DMS 273 (cell line): Measurements from ENCODE around the gene COQ10B.
"Not testable (repeated sequence)": the region's sequence is repeated elsewhere in the genome, so short reads cannot be mapped to it uniquely, and the experiment has no call there.

Experiments
- DNase-seq: peaks from one replicate; lab custom pipeline; 2025; ENCODE audit not compliant: unreplicated experiment; lab: John Stamatoyannopoulos, UW

The COQ10B gene

DNA sequence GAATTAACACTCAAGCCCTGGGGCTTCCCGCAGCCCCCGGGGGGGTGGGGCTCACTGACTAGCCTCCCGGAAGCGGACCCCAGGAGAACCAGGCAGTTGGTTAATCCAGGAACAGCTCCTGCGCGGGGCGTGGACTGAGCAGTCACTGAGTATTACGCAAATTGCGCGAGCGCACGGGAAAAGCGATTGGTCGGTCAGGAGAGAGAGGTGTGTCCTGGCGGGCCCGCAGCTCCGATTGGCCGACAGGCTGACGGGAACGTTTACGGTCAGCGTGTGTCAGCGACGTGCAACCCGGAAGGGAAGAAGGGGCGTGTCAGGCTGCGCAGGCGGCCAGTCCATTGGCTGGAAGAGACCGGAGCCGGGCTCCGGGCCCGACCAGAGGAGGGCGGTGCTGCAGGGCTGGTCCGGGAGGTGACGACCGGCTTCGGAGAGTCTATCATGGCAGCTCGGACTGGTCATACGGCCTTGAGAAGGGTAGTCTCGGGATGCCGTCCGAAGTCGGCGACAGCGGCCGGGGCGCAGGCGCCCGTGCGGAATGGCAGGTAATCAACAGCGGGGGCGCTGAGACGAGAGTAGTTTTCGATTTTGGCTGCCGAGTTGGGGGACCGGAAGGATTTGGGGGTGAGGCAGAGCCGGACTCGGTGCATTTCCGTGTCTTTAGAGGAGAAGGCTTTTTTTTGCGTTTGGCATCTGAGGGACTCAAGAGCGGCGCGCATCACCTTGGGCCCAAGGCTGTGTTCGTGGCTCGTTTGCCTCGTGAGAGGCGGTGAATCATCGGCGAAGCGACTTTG is at the start of gene COQ10B:
Gene COQ10B, plus strand, starts transcription at position 430 of the 791 bp plus-strand sequence. Its CDS starts 9 bp downstream, at position 439.
- DNase-seq: peak; percentile 100

GRCh38 chr2:197405582-197405981 is 47.8 kb upstream of the COQ10B start:
- no peak for DNase-seq

DNA sequence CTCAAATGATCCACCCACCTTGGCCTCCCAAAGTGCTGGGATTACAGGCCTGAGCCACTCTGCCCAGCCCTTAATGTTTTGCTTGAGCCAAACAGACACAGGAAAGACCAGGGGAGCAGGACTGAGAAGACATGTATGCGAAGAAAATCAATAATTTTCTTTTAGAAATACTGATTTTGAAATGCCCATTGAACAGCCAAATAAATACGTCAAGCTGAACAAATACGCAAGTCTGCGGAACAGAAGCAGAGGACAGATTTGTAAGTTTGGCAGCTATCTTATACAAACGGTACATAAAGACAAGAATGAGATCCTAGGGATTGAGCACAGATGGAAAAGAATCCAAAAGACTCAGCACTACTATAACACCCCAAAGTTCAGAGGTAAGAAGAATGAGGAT is 39.3 kb upstream of the COQ10B start:
- no peak for DNase-seq

- no peak for DNase-seq
These were observed 38.8 kb upstream of the COQ10B start for GRCh38 chr2:197414515-197414914.

DNA sequence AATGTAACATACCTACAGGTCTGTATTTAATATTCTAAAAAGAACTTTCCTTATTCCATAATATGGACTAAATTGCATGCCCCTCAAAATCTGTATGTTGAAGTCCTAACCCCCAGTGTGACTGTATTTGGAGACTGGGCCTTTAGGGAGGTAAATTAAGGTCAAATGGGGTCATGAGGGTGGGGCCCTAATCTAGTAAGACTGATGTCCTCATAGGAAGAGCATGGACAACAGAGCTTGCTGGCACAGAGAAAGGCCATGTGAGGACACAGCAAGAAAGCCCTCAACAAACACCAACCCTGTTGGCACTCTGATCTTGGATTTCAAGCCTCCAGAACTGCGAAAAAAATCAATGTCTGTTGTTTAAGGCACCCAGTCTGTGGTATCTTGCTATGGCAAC is 37.1 kb upstream of the COQ10B start:
- no peak for DNase-seq

DNA sequence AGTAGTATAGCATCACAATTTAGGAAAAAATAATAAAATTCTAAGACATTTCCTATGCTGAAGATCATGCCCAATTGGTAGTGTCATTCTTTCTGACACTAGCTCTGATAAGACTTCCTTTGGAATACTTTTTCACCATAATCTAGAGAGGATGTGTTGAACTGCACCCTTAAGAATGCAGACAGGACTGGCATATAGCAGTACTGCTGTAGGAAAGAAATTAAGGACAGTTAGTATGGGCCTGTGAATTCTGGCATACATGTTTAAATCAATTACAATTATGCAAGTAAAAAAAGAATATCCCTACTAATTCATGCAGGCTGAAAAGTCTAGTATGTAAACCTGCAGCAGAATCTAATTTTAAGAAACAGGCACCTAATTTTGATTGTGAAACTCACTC is 33.9 kb upstream of the COQ10B start:
- no peak for DNase-seq

- no peak for DNase-seq
These were observed 30.0 kb upstream of the COQ10B start for GRCh38 chr2:197423307-197423706.

DNA sequence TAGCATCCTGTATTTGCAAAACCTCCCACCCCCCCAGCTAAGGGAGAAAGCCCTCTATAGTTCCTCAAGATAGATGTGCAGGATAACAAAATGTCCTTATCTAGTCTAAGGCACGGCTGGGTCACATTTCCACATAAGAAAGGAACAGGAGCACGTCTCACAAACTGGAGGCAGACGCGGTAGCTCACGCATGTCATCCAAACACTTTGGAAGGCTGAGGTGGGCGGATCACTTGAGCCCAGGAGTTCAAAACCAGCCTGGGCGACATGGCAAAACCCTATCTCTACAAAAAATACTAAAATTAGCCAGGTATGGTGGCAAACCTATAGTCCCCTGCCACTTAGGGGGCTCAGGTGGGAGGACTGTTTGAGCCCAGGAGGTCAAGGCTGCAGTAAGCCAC is 27.8 kb upstream of the COQ10B start:
- DNase-seq: peak; percentile 6

GRCh38 chr2:197426723-197427603 is 26.4 kb upstream of the COQ10B start:
- DNase-seq: no peak

GRCh38 chr2:197427986-197428385 is 25.4 kb upstream of the COQ10B start:
- no peak for DNase-seq

- DNase-seq: no peak
These were observed 21.5 kb upstream of the COQ10B start for GRCh38 chr2:197431858-197432257.

DNA sequence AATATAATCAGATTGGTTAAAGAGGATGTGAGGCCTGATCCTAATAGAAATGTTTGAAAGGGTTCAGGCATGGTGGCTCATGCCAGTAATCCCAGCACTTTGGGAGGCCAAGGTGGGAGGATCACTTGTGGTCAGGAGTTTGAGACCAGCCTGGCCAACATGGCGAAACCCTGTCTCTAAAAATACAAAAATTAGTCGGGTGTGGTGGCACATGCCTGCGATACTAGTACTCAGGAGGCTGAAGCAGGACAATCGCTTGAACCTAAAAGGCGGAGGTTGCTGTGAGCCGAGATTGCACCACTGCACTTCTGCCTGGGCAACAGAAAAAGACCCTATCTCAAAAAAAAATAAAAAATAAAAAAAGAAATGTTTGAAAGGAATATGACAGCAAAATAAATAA is 20.8 kb upstream of the COQ10B start:
- not testable (repeated sequence) for DNase-seq

- DNase-seq: peak; percentile 46
These were observed 19.4 kb upstream of the COQ10B start for GRCh38 chr2:197433780-197434438.

- peak; percentile 99 for DNase-seq
These were observed 18.5 kb upstream of the COQ10B start, which contains the start of gene SF3B1 for GRCh38 chr2:197434541-197435513. TSS of gene SF3B1 (minus strand) at chr2:197435028. CDS start at chr2:197434999, 29 bp downstream.

DNA sequence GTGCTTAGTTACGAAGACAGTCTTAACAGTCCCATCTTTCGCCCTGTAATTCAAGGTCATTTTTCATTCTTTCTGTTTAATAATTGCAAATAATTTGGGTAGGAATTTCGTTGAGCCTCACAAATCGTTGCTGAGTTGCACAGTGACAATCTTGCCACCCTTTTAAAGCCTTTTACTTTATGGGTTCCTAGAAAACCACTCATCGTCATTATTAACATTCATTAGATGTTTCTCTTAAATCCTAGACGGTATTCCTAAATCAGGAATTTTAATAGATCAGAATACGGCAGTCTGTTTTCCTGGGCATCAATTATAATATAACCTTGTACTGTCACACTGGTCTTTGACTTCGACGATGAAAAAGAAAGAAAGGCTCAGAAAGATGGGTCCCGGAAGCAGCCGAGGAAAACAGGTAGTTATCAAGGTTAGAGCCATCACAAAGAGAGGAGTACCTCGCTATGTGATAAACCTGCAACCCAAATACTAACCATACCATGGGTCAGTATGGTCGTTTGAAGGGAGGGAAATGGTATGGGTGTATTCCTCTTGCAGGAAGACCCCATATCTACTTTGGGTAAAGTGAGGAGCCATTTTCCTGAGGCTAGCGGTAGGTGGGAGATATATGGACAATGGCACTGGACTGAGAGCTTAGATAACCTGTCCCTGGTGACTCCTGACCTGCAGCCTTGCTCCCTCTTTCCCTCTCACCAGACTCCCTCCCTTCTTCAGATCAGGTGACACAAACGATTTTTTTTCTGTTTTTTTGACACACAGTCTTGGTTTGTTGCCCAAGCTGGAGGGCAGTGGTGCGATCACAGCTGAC is 17.5 kb upstream of the COQ10B start:
- DNase-seq: peak; percentile 26

DNA sequence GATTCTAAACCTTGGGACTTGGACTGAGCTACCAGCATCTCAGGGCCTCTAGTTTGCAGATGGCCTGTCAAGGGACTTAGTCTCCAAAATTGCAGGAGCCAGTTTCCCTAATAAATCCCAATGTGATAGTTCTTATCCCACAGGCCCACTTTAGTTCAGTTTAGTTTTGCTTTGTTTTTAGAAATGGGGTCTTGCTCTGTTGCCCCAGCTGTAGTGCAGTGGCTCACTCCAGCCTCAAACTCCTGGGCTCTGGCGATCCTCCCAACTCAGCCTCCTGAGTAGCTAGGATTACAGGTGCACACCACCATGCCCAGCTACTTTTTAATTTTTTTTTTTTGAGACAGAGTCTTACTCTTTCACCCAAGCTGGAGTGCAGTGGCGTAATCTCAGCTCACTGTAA is 16.0 kb upstream of the COQ10B start:
- DNase-seq: no peak

GRCh38 chr2:197442857-197443256 is 10.5 kb upstream of the COQ10B start:
- DNase-seq: no peak

- DNase-seq: no peak
These were observed 7.6 kb upstream of the COQ10B start for GRCh38 chr2:197445746-197446145.

- DNase-seq: no peak
These were observed 6.5 kb upstream of the COQ10B start for GRCh38 chr2:197446844-197447243.
